ENCODE data around the gene PRRT4. TPM values are rescaled to one million over a fixed set of nuclear protein-coding genes. Genes with fewer than 3 reads are reported as not detected.

The PRRT4 gene
- total and polyA plus RNA-seq, 2 experiments from 2014 or later, result 0.55 to 0.56 TPM

- TF ChIP-seq ZNF462 (CRISPR knock-in tag; IDR thresholded peaks at IDR 0.05) (no peak), STAT1 (IDR thresholded peaks at IDR 0.05; ENCODE audit: unreplicated experiment) (no peak), ZNF114 (CRISPR knock-in tag; IDR thresholded peaks at IDR 0.05) (no peak), ZNF331 (CRISPR knock-in tag; IDR thresholded peaks at IDR 0.05; ENCODE audit: low read depth) (no peak)
- TF ChIP-seq, protein P1, sequence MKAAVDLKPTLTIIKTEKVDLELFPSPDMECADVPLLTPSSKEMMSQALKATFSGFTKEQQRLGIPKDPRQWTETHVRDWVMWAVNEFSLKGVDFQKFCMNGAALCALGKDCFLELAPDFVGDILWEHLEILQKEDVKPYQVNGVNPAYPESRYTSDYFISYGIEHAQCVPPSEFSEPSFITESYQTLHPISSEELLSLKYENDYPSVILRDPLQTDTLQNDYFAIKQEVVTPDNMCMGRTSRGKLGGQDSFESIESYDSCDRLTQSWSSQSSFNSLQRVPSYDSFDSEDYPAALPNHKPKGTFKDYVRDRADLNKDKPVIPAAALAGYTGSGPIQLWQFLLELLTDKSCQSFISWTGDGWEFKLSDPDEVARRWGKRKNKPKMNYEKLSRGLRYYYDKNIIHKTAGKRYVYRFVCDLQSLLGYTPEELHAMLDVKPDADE (IDR thresholded peaks at IDR 0.05), result no peak
Measured at GRCh38 chr7:128379900-128380479, 18.5 kb upstream of the PRRT4 start (continued).

DNA sequence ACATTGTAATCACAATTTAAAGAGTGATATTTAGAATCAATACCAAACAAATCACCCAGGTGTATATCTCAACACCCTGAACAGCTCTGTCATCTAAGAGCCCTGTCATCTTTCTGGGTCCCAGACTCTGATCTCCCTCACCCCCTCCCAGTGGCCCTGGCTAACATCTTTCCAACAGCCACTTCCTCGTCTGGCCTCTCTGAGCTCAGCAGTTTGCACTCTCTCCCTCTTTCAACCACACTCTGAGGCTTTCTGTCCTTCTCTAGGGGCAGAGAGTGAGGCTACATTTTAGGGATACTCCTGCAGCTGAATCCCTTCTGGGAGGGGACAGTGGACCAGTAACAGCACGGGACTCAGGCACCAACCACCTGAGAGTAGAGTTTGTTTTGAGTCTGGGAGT is 17.1 kb upstream of the PRRT4 start:
- DNase-seq (ENCODE audit: low spot score) (no peak), ATAC-seq (no peak)
- Histone ChIP-seq H4K20me1 (replicated peaks; ENCODE audit: insufficient read depth) (no peaks in the 10 kb centered on the region), H3K9me2 (ENCODE audit: insufficient read depth) (no peaks in the 10 kb centered on the region), H3K27ac (ENCODE audit: low read depth) (no peak overlapping the region), H3K27me3 (ENCODE audit: insufficient read depth) (no peaks in the 10 kb centered on the region), H3K4me3 (no peak overlapping the region), H2AFZ (no peak overlapping the region), H3K4me2 (no peak overlapping the region), H3F3A (replicated peaks; ENCODE audit: low read depth) (no peaks in the 10 kb centered on the region), H3K4me1 (ENCODE audit: insufficient read depth) (peaks cover 22% of the 10 kb centered on the region), H3K79me2 (replicated peaks; ENCODE audit: insufficient read depth) (no peaks in the 10 kb centered on the region), H3K36me3 (ENCODE audit: insufficient read depth) (no peaks in the 10 kb centered on the region)
- H3K4me1 Mint-ChIP-seq, result peaks cover 22% of the 10 kb centered on the region
- H3K36me3 Mint-ChIP-seq (ENCODE audit: low read depth), result no peaks in the 10 kb centered on the region; the same call in 2 of the 3 replicates
- TF ChIP-seq, protein P1 (IDR thresholded peaks at IDR 0.05), result no peak
- TF ChIP-seq JUNB (IDR thresholded peaks at IDR 0.05; ENCODE audit: unreplicated experiment), result no peak
- no peak for TF ChIP-seq NANOG (IDR thresholded peaks at IDR 0.05; ENCODE audit: borderline replicate concordance)
- no peak for TF ChIP-seq CREB1 (CRISPR knock-in tag; IDR thresholded peaks at IDR 0.05; ENCODE audit: low read depth)
- TF ChIP-seq ZNF114 (CRISPR knock-in tag; IDR thresholded peaks at IDR 0.05), result no peak
- TF ChIP-seq REST (IDR thresholded peaks at IDR 0.05; ENCODE audit: unreplicated experiment), result no peak
- no peak overlapping the region for H3K27ac Mint-ChIP-seq
- no peak overlapping the region for H3K4me3 Mint-ChIP-seq
- H3K27me3 Mint-ChIP-seq (ENCODE audit: insufficient read depth, low read depth, poor library complexity), result peaks cover 11% of the 10 kb centered on the region
- H3K9me3 Mint-ChIP-seq, result no peaks in the 10 kb centered on the region
